ENCODE data around the gene CUBN.

Gene CUBN

DNA sequence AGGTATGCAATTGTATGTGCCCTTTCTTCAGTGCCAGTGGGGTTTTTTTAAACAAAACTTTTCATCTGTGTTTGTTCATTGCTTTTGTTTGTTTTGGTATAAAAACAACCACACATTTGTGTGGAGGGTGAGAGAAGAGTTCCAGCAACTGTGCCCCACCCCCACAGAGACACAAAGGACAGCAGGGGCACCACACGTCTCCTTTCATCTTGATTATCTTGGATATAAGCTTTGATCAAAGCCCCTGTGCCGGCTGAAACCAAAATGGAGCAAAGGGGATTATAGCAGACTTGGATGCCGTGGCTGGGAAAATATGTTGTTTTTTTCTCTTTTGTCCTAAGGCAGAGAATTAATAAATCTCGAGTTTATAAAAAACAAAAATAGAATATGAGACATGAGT is 200.5 kb downstream of the CUBN start:
- DNase-seq (ENCODE audit: low read depth in 1 of 2, low spot score in 1 of 2): no peak
- Histone ChIP-seq H3K27ac (replicated peaks) (no peak overlapping the region), H3K4me3 (replicated peaks; ENCODE audit: insufficient read depth, low read length) (no peak overlapping the region), H3K27me3 (ENCODE audit: insufficient read depth, poor library complexity, severe bottlenecking) (no peaks in the 10 kb centered on the region)
- TF ChIP-seq POLR2AphosphoS5 (IDR thresholded peaks at IDR 0.05; ENCODE audit: low read depth) (no peak), REST (IDR thresholded peaks at IDR 0.05; ENCODE audit: insufficient replicate concordance, low read depth) (no peak), GABPA (IDR thresholded peaks at IDR 0.05; ENCODE audit: low read depth) (no peak), SPI1 (IDR thresholded peaks at IDR 0.05; ENCODE audit: borderline replicate concordance, low read depth) (no peak)
- TF ChIP-seq, protein P1, sequence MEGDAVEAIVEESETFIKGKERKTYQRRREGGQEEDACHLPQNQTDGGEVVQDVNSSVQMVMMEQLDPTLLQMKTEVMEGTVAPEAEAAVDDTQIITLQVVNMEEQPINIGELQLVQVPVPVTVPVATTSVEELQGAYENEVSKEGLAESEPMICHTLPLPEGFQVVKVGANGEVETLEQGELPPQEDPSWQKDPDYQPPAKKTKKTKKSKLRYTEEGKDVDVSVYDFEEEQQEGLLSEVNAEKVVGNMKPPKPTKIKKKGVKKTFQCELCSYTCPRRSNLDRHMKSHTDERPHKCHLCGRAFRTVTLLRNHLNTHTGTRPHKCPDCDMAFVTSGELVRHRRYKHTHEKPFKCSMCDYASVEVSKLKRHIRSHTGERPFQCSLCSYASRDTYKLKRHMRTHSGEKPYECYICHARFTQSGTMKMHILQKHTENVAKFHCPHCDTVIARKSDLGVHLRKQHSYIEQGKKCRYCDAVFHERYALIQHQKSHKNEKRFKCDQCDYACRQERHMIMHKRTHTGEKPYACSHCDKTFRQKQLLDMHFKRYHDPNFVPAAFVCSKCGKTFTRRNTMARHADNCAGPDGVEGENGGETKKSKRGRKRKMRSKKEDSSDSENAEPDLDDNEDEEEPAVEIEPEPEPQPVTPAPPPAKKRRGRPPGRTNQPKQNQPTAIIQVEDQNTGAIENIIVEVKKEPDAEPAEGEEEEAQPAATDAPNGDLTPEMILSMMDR (IDR thresholded peaks at IDR 0.05; ENCODE audit: insufficient read depth, low read length): no peak

DNA sequence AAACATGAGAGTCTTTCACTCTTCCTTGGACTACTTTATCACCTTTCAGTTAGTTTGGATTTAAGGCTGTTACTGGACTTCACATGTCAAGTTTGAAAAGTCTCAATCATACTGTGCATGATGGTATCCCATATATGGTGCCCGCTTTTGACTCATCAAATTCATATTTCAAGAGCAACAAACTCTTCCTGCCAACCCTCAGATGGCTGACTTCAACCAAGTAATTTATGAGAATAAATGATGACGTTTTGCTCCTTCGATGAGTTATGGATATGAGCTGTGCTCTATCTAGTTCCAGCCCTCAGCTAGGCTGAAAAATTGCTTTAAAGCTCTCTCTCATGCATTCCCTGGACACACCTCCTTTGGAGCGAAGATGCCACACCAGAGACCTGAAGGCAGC is 202.1 kb downstream of the CUBN start:
- Histone ChIP-seq H3K27ac (replicated peaks) (no peak overlapping the region), H3K4me3 (replicated peaks; ENCODE audit: insufficient read depth, low read length) (no peak overlapping the region), H3K27me3 (ENCODE audit: insufficient read depth, poor library complexity, severe bottlenecking) (no peaks in the 10 kb centered on the region)
- no peak for TF ChIP-seq POLR2AphosphoS5 (IDR thresholded peaks at IDR 0.05; ENCODE audit: low read depth)
- no peak for TF ChIP-seq GABPA (IDR thresholded peaks at IDR 0.05; ENCODE audit: low read depth)
- TF ChIP-seq, protein P1 (IDR thresholded peaks at IDR 0.05; ENCODE audit: insufficient read depth, low read length): no peak
- TF ChIP-seq REST (IDR thresholded peaks at IDR 0.05; ENCODE audit: insufficient replicate concordance, low read depth): no peak
- TF ChIP-seq SPI1 (IDR thresholded peaks at IDR 0.05; ENCODE audit: borderline replicate concordance, low read depth): no peak
- DNase-seq (ENCODE audit: low read depth in 1 of 2, low spot score in 1 of 2): no peak

- TF ChIP-seq, protein P1 (IDR thresholded peaks at IDR 0.05; ENCODE audit: insufficient read depth, low read length): no peak
- no peak for TF ChIP-seq GABPA (IDR thresholded peaks at IDR 0.05; ENCODE audit: low read depth)
- no peak for TF ChIP-seq POLR2AphosphoS5 (IDR thresholded peaks at IDR 0.05; ENCODE audit: low read depth)
- TF ChIP-seq SPI1 (IDR thresholded peaks at IDR 0.05; ENCODE audit: borderline replicate concordance, low read depth): no peak
- TF ChIP-seq REST (IDR thresholded peaks at IDR 0.05; ENCODE audit: insufficient replicate concordance, low read depth): no peak
- no peak for DNase-seq (ENCODE audit: low read depth in 1 of 2, low spot score in 1 of 2)
- Histone ChIP-seq H3K4me3 (replicated peaks; ENCODE audit: insufficient read depth, low read length) (no peak overlapping the region), H3K27me3 (ENCODE audit: insufficient read depth, poor library complexity, severe bottlenecking) (no peaks in the 10 kb centered on the region), H3K27ac (replicated peaks) (no peak overlapping the region)
Observed at GRCh38 chr10:16923726-16924125, 205.9 kb downstream of the CUBN start.
